Cardiac muscle cell (in vitro differentiated cells and primary cell): ENCODE measurements around the gene CCDC12. TPM values are rescaled to one million over a fixed set of nuclear protein-coding genes. Genes with fewer than 3 reads are reported as not detected.

Experiments used
- DNase-seq, 2 donors: peaks; one replicate each; pipeline versions ENCODE4 v3.0.0 to v3.0.0-alpha.2; 2010 to 2017; ENCODE audit warnings: low read depth in 1 of 2, low spot score in 1 of 2
- H3K27ac ChIP-seq: fragments of 200-600 bp; sonication (generic); 2 replicates; pipeline ENCODE4 v1.5.1; 2016
- H3K27me3 ChIP-seq: fragments of 200-600 bp; sonication (generic); 2 replicates; pipeline ENCODE4 v1.6.0; 2016; ENCODE audit warnings: control low read depth
- H3K36me3 ChIP-seq: fragments of 200-600 bp; sonication (generic); 2 replicates; pipeline ENCODE4 v1.5.1; 2016; ENCODE audit warnings: control low read depth
- H3K4me1 ChIP-seq: fragments of 200-600 bp; sonication (generic); 2 replicates; pipeline ENCODE4 v1.8.1; 2017; ENCODE audit warnings: low read depth, mild to moderate bottlenecking, mixed run types
- H3K4me3 ChIP-seq: fragments of 200-600 bp; sonication (generic); 2 replicates; pipeline ENCODE4 v1.5.1; 2016; ENCODE audit warnings: mild to moderate bottlenecking
- H3K9me3 ChIP-seq: fragments of 200-600 bp; sonication (generic); 2 replicates; pipeline ENCODE4 v1.5.1; 2017; ENCODE audit warnings: low read depth, mild to moderate bottlenecking, control low read depth
- CTCF ChIP-seq: IDR thresholded peaks from 2 replicates; pipeline ENCODE4 v1.5.1; 2012; ENCODE audit warnings: low read depth, mild to moderate bottlenecking, low read length
- polyA plus RNA-seq: library from polyadenylated mRNA; unstranded; fragments of >200 nt; fragmentation: Nextera tagmentation; extraction: Ambion mirVana; gene quantifications from 2 replicates; pipeline ENCODE4 v1.2.1, GENCODE V29; 2016
- total RNA-seq: library from RNA; depleted of rRNA; stranded (reverse); fragments of >200 nt; gene quantifications from 2 replicates; pipeline ENCODE4 v1.2.3, GENCODE V29; 2016

Gene CCDC12
- total and polyA plus RNA-seq, 2 experiments from 2014 or later: 53.8 to 73.1 TPM

- H3K4me1 ChIP-seq: no peaks in the 10 kb centered on the region
- no peak for TF ChIP-seq CTCF
- H3K4me3 ChIP-seq: no peak overlapping the region
- no peaks in the 10 kb centered on the region for H3K9me3 ChIP-seq
- no peaks in the 10 kb centered on the region for H3K27me3 ChIP-seq
- DNase-seq: no peak
- H3K27ac ChIP-seq: no peak overlapping the region
- H3K36me3 ChIP-seq: peaks cover 14% of the 10 kb centered on the region
Measured at GRCh38 chr3:47014036-47014435, 37.5 kb upstream of the CCDC12 start.

- H3K27ac ChIP-seq: no peak overlapping the region
- H3K4me1 ChIP-seq: no peaks in the 10 kb centered on the region
- H3K9me3 ChIP-seq: no peaks in the 10 kb centered on the region
- H3K27me3 ChIP-seq: no peaks in the 10 kb centered on the region
- H3K36me3 ChIP-seq: peaks cover 9% of the 10 kb centered on the region
- DNase-seq: no peak
- no peak for TF ChIP-seq CTCF
- H3K4me3 ChIP-seq: no peak overlapping the region
Measured at GRCh38 chr3:47013231-47013630, 36.7 kb upstream of the CCDC12 start.

DNA sequence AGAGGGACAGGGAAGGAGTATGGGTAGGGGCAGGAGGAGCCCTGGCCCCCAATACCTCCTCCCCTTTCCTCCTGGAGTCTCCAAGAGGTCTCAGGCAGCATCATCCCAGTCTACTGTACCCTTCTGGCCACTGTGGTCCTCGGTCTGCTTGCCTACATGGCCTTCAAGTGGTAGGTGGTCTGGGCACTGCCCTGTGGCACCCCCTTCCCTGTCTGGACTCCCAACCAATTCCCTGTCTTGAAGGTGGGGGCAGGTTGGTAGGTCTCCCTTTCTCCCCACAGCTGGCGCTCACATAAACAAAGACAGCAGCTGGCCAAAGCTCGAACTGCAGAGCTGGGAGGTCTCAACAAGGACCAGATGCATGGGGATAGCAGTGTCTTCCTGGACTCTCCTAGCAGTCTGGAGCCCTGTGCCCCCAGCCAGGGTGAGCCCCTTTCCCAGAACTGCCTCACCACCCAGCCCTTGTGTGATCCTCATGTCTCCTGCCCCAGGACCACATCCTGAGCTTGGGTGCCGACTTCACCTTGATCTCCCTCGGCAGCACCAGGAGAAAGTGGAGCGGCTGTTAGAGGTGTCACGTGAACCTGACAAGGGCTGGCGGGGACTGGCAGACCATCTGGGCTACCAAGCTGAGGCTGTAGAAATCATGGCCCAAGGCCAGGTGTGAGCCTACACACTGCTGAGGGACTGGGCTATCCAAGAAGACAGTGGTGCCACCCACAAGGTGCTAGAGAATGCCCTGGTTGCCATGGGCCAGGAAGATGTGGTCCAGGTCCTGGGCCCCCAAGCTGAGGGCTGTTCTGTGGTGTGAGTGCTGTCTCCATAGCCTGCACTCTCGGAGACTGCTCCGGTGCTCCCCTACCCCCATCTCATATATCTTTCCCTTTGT lies 36.0 kb upstream of the CCDC12 start:
- Histone ChIP-seq H3K36me3 (peaks cover 9% of the 10 kb centered on the region), H3K9me3 (no peaks in the 10 kb centered on the region), H3K27ac (no peak overlapping the region), H3K27me3 (no peaks in the 10 kb centered on the region), H3K4me1 (no peaks in the 10 kb centered on the region), H3K4me3 (no peak overlapping the region)
- TF ChIP-seq CTCF: no peak
- DNase-seq: no peak

DNA sequence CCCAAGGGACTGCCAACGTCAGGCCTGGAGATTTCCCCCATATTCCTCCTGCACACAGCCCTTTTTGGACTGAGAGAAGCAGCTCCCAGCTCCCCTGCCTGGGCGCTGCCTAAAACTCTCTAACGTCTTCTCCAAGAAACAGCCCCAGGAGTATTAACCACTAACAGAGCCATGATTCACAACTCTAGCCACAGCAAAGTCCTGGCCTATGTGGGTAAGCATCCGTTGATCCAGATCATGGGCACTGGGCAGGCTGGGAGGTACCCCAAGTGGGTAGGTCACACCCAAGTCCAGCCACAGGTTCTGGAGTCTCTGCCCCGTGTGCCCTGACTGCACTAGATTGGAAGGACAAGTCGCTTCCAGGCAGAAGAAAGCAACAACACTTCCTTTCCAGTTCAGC lies 34.8 kb upstream of the CCDC12 start:
- Histone ChIP-seq H3K36me3 (peaks cover 3% of the 10 kb centered on the region), H3K27ac (no peak overlapping the region), H3K9me3 (no peaks in the 10 kb centered on the region), H3K4me3 (no peak overlapping the region), H3K4me1 (no peaks in the 10 kb centered on the region), H3K27me3 (no peaks in the 10 kb centered on the region)
- DNase-seq: no peak
- TF ChIP-seq CTCF: no peak

GRCh38 chr3:47010910-47011309 lies 34.4 kb upstream of the CCDC12 start:
- TF ChIP-seq CTCF: no peak
- H3K36me3 ChIP-seq: no peaks in the 10 kb centered on the region
- no peak overlapping the region for H3K27ac ChIP-seq
- H3K27me3 ChIP-seq: no peaks in the 10 kb centered on the region
- no peaks in the 10 kb centered on the region for H3K9me3 ChIP-seq
- DNase-seq: no peak
- no peak overlapping the region for H3K4me3 ChIP-seq
- H3K4me1 ChIP-seq: no peaks in the 10 kb centered on the region
